Lung (tissue), 12 donors: Measurements from ENCODE around the gene IL6ST. TPM values are rescaled to one million over a fixed set of nuclear protein-coding genes. Genes with fewer than 3 reads are reported as not detected.
"Not testable (repeated sequence)": the region's sequence is repeated elsewhere in the genome, so short reads cannot be mapped to it uniquely, and the experiment has no call there.

ENCODE experiments used
- ATAC-seq: fragments of 200-7000 bp; cut with Tn5 transposase; one replicate; pipeline ENCODE4 v1.9.1; 2020; ENCODE audit warnings: moderate number of reproducible peaks; ENCODE audit not compliant: insufficient read depth, low FRiP score
- DNase-seq, 3 donors: peaks; one replicate each; pipeline ENCODE4 v3.0.0-alpha.2; 2013 to 2017
- H3K27ac ChIP-seq, 2 donors: one replicate each; pipeline ENCODE4 v1.5.1; 2013; ENCODE audit warnings: mild to moderate bottlenecking in 2 of 2, moderate library complexity in 2 of 2, control low read depth in 1 of 2, inconsistent platforms in 1 of 2, low read depth in 1 of 2, low read length in 1 of 2
- H3K27me3 ChIP-seq, 3 donors: one replicate each; pipeline ENCODE4 v1.5.1; 2013; ENCODE audit warnings: low read length in 2 of 3; ENCODE audit not compliant: control insufficient read depth in 3 of 3, insufficient read depth in 3 of 3
- H3K36me3 ChIP-seq, 4 donors: one replicate each; pipeline ENCODE4 v1.5.1; 2013; ENCODE audit warnings: low read length in 4 of 4, mild to moderate bottlenecking in 1 of 4, moderate library complexity in 1 of 4; ENCODE audit not compliant: control insufficient read depth in 4 of 4, insufficient read depth in 4 of 4
- H3K4me1 ChIP-seq, 5 donors: one replicate each; pipeline ENCODE4 v1.5.1; 2013; ENCODE audit warnings: low read length in 5 of 5, mild to moderate bottlenecking in 2 of 5, moderate library complexity in 1 of 5; ENCODE audit not compliant: control insufficient read depth in 5 of 5, insufficient read depth in 5 of 5
- H3K4me3 ChIP-seq: one replicate; pipeline ENCODE4 v1.5.1; 2013; ENCODE audit warnings: mild to moderate bottlenecking, control low read depth, moderate library complexity
- H3K9ac ChIP-seq, 2 donors: one replicate each; pipeline ENCODE4 v1.5.1; 2013; ENCODE audit warnings: low read length in 2 of 2, control low read depth in 1 of 2; ENCODE audit not compliant: insufficient read depth in 1 of 2
- H3K9me3 ChIP-seq, 4 donors: one replicate each; pipeline ENCODE4 v1.5.1; 2013; ENCODE audit warnings: low read length in 3 of 4, mild to moderate bottlenecking in 1 of 4, moderate library complexity in 1 of 4; ENCODE audit not compliant: control insufficient read depth in 4 of 4, insufficient read depth in 3 of 4
- CTCF ChIP-seq: IDR thresholded peaks from 2 replicates; pipeline ENCODE4 v1.5.1; 2012; ENCODE audit warnings: mild to moderate bottlenecking; ENCODE audit errors: control extremely low read depth, extremely low read depth
- WGBS, 2 donors: extraction: QIAGEN DNeasy Blood & Tissue Kit; methylation state at CpG; one replicate each; pipeline ENCODE4 v1.1.7; 2013; 5-methylcytosine and 5-hydroxymethylcytosine counted together
- polyA plus RNA-seq, 2 donors: library from polyadenylated mRNA; stranded (reverse); fragments of 200-250 nt; gene quantifications; one replicate each; pipeline ENCODE4 v1.2.1, GENCODE V29; 2013
- total RNA-seq, 2 donors: library from RNA; depleted of rRNA in 1 of 2; stranded (reverse); fragments of >200 nt in 1 of 2; gene quantifications; one replicate each; pipeline ENCODE4 v1.2.1, GENCODE V29; 2014 to 2021
- donor health status: control.
- donor health status: control.
- donor health status: Bipolar disorder and iron deficiency.
- donor health status: healthy.
- donor health status: DM: yes; HTN: yes; CAD: no.

IL6ST gene
- total and polyA plus RNA-seq, 4 donors = 47.8 to 377 (median 196) TPM

GRCh38 chr5:55965525-55965924 is 29.2 kb downstream of the IL6ST start:
- no peak for DNase-seq
- H3K27me3 ChIP-seq = no peaks in the 10 kb centered on the region
- peaks cover 11 to 27% (median 19%) of the 10 kb centered on the region in 4 donors for H3K36me3 ChIP-seq
- TF ChIP-seq CTCF = no peak
- H3K9me3 ChIP-seq = no peaks in the 10 kb centered on the region
- 57 to 82% methylated on average over 6 of the region's 6 CpGs for WGBS, 2 donors
- ATAC-seq = no peak
- H3K27ac ChIP-seq = no peak overlapping the region
- H3K4me3 ChIP-seq = no peak overlapping the region
- H3K9ac ChIP-seq = no peak overlapping the region
- H3K4me1 ChIP-seq = peaks cover 0 to 2% (median 0%) of the 10 kb centered on the region in 5 donors

DNA sequence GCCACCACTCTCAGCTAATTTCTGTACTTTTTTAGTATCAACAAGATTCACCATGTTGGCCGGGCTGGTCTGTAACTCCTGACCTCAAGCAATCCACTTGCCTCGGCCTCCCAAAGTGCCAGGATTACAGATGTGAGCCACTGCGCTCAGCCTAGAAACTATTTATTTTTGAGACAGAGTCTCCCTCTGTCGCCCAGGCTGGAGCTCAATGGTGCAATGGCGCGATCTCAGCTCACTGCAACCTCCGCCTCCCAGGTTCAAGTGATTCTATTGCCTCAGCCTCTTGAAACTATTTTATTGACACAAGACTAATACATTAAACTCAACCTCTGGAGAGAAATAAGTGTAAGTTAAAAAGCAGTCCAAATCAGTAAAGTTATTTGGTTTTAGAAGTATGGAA is 34.0 kb downstream of the IL6ST start:
- 76 to 93% methylated on average over 7 of the region's 7 CpGs for WGBS, 2 donors
- Histone ChIP-seq H3K27me3 (no peaks in the 10 kb centered on the region), H3K4me3 (no peak overlapping the region), H3K9ac (no peak overlapping the region), H3K9me3 (no peaks in the 10 kb centered on the region), H3K27ac (peak overlapping the region in 1 of 2 donors; percentile 14), H3K36me3 (peaks cover 17 to 50% (median 25%) of the 10 kb centered on the region in 4 donors), H3K4me1 (no peaks in the 10 kb centered on the region)
- DNase-seq (peak in 1 of 3 donors; percentile 12), ATAC-seq (peak; percentile 47)
- no peak for TF ChIP-seq CTCF

- H3K9ac ChIP-seq = no peak overlapping the region
- H3K9me3 ChIP-seq = no peaks in the 10 kb centered on the region
- no peaks in the 10 kb centered on the region for H3K27me3 ChIP-seq
- H3K36me3 ChIP-seq = peaks cover 21 to 64% (median 35%) of the 10 kb centered on the region in 4 donors
- DNase-seq (no peak), ATAC-seq (no peak)
- no peak overlapping the region for H3K27ac ChIP-seq
- no peak overlapping the region for H3K4me3 ChIP-seq
- 95 to 97% methylated on average over 1 of the region's 1 CpG for WGBS, 2 donors
- H3K4me1 ChIP-seq = no peaks in the 10 kb centered on the region
- TF ChIP-seq CTCF = no peak
These were observed 35.6 kb downstream of the IL6ST start for GRCh38 chr5:55959208-55959607.

- 92 to 95% methylated on average over 4 of the region's 4 CpGs for WGBS, 2 donors
- not testable (repeated sequence) for H3K4me1 ChIP-seq, H3K4me3 ChIP-seq, H3K27ac ChIP-seq, DNase-seq, ATAC-seq, H3K9me3 ChIP-seq, H3K9ac ChIP-seq, H3K27me3 ChIP-seq
- peaks cover 11 to 48% (median 20%) of the 10 kb centered on the region in 4 donors for H3K36me3 ChIP-seq
These were observed 53.6 kb downstream of the IL6ST start for GRCh38 chr5:55941154-55941553.

DNA sequence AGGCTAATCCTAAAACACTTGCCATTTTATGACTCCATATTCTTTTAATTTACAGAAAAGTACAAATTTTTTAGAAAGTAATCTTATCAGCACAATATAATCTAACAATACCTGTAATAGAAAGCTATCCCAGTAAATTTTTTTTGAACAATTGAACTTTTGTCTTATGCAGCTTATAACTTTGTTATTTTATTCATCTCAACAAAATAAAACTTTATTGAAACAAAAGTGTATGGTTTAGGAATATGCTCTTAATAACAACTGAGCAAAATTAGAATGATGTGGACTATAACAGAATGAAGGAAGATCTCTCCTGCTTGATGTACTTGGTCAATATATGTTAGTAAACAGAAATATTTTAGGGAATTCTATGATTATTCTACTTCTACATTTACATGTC is 57.2 kb downstream of the IL6ST start:
- not testable (repeated sequence) for H3K27me3 ChIP-seq, H3K27ac ChIP-seq, ATAC-seq, H3K4me1 ChIP-seq, H3K9ac ChIP-seq, DNase-seq, H3K4me3 ChIP-seq, H3K9me3 ChIP-seq
- peaks cover 7 to 38% (median 14%) of the 10 kb centered on the region in 4 donors for H3K36me3 ChIP-seq
